A549 (cell line): ENCODE measurements around the gene MEST. TPM values are rescaled to one million over a fixed set of nuclear protein-coding genes. Genes with fewer than 3 reads are reported as not detected.

Experiments
- ATAC-seq, 2 experiments: fragments of 200-7000 bp in 1 of 2; fragments of >200 bp in 1 of 2; cut with Nextera tagmentation in 1 of 2; cut with Tn5 transposase in 1 of 2; 3 replicates each; pipeline versions ENCODE4 v1.8.0 to v1.9.1; 2018 to 2020; ENCODE audit warnings: mild to moderate bottlenecking in 1 of 2, moderate library complexity in 1 of 2
- CTCF ChIA-PET: fragments of 300-600 bp; sonication (Branson Sonifier 250); formaldehyde crosslinking; extraction: SDS; loops from one replicate; lab custom pipeline; 2021; ENCODE audit warnings: antibody characterized with exemption, inconsistent platforms; lab: Yijun Ruan, JAX
- POLR2A ChIA-PET: fragments of 350-600 bp; formaldehyde crosslinking; extraction: SDS; loops from one replicate; lab custom pipeline; 2021; ENCODE audit warnings: antibody characterized with exemption, inconsistent platforms; lab: Yijun Ruan, JAX
- DNase-seq, 2 experiments: peaks; one replicate each; pipeline versions ENCODE4 v3.0.0 to v3.0.0-alpha.2; 2011 to 2016; ENCODE audit warnings: low read depth in 1 of 2, low spot score in 1 of 2
- FAIRE-seq: peaks from 2 replicates; lab custom pipeline; 2011; peaks lifted over from hg19 to GRCh38; lab: Jason Lieb, UNC
- H3K27ac ChIP-seq, 2 experiments: fragments of >200 bp; sonication (Bioruptor Twin); formaldehyde crosslinking; 3 replicates each; pipeline ENCODE4 v1.5.1; 2016 to 2017
- H3K4me1 ChIP-seq: fragments of >200 bp; sonication (Bioruptor Twin); formaldehyde crosslinking; 3 replicates; pipeline ENCODE4 v1.6.1; 2016
- H3K4me2 ChIP-seq: fragments of >200 bp; sonication (Bioruptor Twin); formaldehyde crosslinking; 3 replicates; pipeline ENCODE4 v1.6.1; 2016
- H3K4me3 ChIP-seq: fragments of >200 bp; sonication (Bioruptor Twin); formaldehyde crosslinking; 3 replicates; pipeline ENCODE4 v1.5.1; 2016
- H3K9me3 ChIP-seq: fragments of >200 bp; sonication (Bioruptor Twin); formaldehyde crosslinking; 3 replicates; pipeline ENCODE4 v1.6.1; 2016
- ATOH8 ChIP-seq: fragments of 250-450 bp; sonication (Bioruptor Pico); IDR thresholded peaks from 2 replicates; pipeline ENCODE4 v1.5.0; 2020; ENCODE audit warnings: low read depth, mild to moderate bottlenecking, moderate library complexity
- BCL3 ChIP-seq: fragments of >200 bp; sonication (Bioruptor Twin); formaldehyde crosslinking; IDR thresholded peaks from 3 replicates; pipeline ENCODE4 v1.6.1; 2016
- BHLHE40 ChIP-seq: IDR thresholded peaks from 2 replicates; pipeline ENCODE4 v1.6.1; 2012; ENCODE audit warnings: low read depth, low read length, inconsistent platforms
- CBX8 ChIP-seq: fragments of 200-600 bp; sonication (generic); IDR thresholded peaks from 2 replicates; pipeline ENCODE4 v1.6.1; 2016
- CHD4 ChIP-seq: fragments of 200-600 bp; sonication (generic); IDR thresholded peaks from 2 replicates; pipeline ENCODE4 v1.6.1; 2016; ENCODE audit warnings: antibody characterized with exemption, mild to moderate bottlenecking, borderline replicate concordance
- CTCF ChIP-seq: fragments of >200 bp; sonication (Bioruptor Twin); formaldehyde crosslinking; IDR thresholded peaks from 3 replicates; pipeline ENCODE4 v1.5.1; 2016
- E2F6 ChIP-seq: IDR thresholded peaks from 2 replicates; pipeline ENCODE4 v1.6.1; 2012; ENCODE audit warnings: low read depth, borderline replicate concordance
- ELK1 ChIP-seq: fragments of 150-350 bp; IDR thresholded peaks from 2 replicates; pipeline ENCODE4 v1.6.1; 2014; ENCODE audit warnings: low read depth, mild to moderate bottlenecking, low read length
- FOSL2 ChIP-seq, 2 experiments: fragments of 450-650 bp in 1 of 2; fragments of >200 bp in 1 of 2; sonication (Bioruptor Twin) in 1 of 2; formaldehyde crosslinking; IDR thresholded peaks; 2 replicates each; pipeline versions ENCODE4 v1.5.0 to v1.6.1; 2016 to 2020; ENCODE audit warnings: mild to moderate bottlenecking in 1 of 2, moderate library complexity in 1 of 2
- GATA3 ChIP-seq: IDR thresholded peaks from 2 replicates; pipeline ENCODE4 v1.6.1; 2012; ENCODE audit warnings: borderline replicate concordance
- HMGXB4 ChIP-seq: fragments of 250-450 bp; sonication (Bioruptor Pico); IDR thresholded peaks from 2 replicates; pipeline ENCODE4 v1.5.0; 2021; ENCODE audit warnings: mild to moderate bottlenecking, moderate library complexity, borderline replicate concordance
- HOXB13 ChIP-seq: fragments of 250-450 bp; sonication (Bioruptor Pico); IDR thresholded peaks from 2 replicates; pipeline ENCODE4 v1.5.0; 2020; ENCODE audit warnings: low read depth, mild to moderate bottlenecking, moderate library complexity
- HOXB5 ChIP-seq: fragments of 250-450 bp; sonication (Bioruptor Pico); IDR thresholded peaks from 2 replicates; pipeline ENCODE4 v1.5.0; 2020; ENCODE audit warnings: mild to moderate bottlenecking, moderate library complexity
- JUN ChIP-seq, 2 experiments: fragments of >200 bp; sonication (Bioruptor Twin); formaldehyde crosslinking; IDR thresholded peaks; 2 replicates in 1 of 2; 3 replicates in 1 of 2; pipeline ENCODE4 v1.6.1; 2016 to 2017
- KDM1A ChIP-seq: fragments of 200-600 bp; sonication (generic); IDR thresholded peaks from 2 replicates; pipeline ENCODE4 v1.6.1; 2016; ENCODE audit warnings: low read depth, mild to moderate bottlenecking
- KDM5A ChIP-seq: fragments of 200-600 bp; sonication (generic); IDR thresholded peaks from 2 replicates; pipeline ENCODE4 v1.6.1; 2016; ENCODE audit warnings: antibody characterized with exemption, mild to moderate bottlenecking
- MAX ChIP-seq: IDR thresholded peaks from 2 replicates; pipeline ENCODE4 v1.6.1; 2012
- MAZ ChIP-seq: fragments of 150-350 bp; IDR thresholded peaks from 2 replicates; pipeline ENCODE4 v1.6.1; 2014; ENCODE audit warnings: antibody characterized with exemption, low read depth, low read length, borderline replicate concordance
- MYC ChIP-seq: IDR thresholded peaks from 2 replicates; pipeline ENCODE4 v1.6.1; 2012; ENCODE audit warnings: mild to moderate bottlenecking, inconsistent platforms, low read length, improper control_type of control experiment, borderline replicate concordance
- NPAS2 ChIP-seq: fragments of 250-450 bp; sonication (Bioruptor Pico); IDR thresholded peaks from 2 replicates; pipeline ENCODE4 v1.8.0; 2022; ENCODE audit warnings: mild to moderate bottlenecking, moderate library complexity, borderline replicate concordance
- NR3C1 ChIP-seq: fragments of >200 bp; sonication (Bioruptor Twin); formaldehyde crosslinking; IDR thresholded peaks from 3 replicates; pipeline ENCODE4 v1.6.1; 2017
- PHF8 ChIP-seq: fragments of 200-600 bp; sonication (generic); IDR thresholded peaks from 2 replicates; pipeline ENCODE4 v1.6.1; 2016; ENCODE audit warnings: low read depth, mild to moderate bottlenecking, antibody characterized with exemption, moderate library complexity, borderline replicate concordance
- RAD21 ChIP-seq, 2 experiments: fragments of >200 bp in 1 of 2; sonication (Bioruptor Twin) in 1 of 2; formaldehyde crosslinking in 1 of 2; IDR thresholded peaks in 1 of 2; conservative IDR thresholded peaks in 1 of 2; 2 replicates in 1 of 2; 3 replicates in 1 of 2; pipeline ENCODE4 v1.6.1; 2012 to 2018; ENCODE audit warnings: inconsistent platforms in 1 of 2
- RCOR1 ChIP-seq: fragments of 150-350 bp; IDR thresholded peaks from 2 replicates; pipeline ENCODE4 v1.6.1; 2014; ENCODE audit warnings: antibody characterized with exemption, low read length, low read depth
- SMC3 ChIP-seq: fragments of >200 bp; sonication (Bioruptor Twin); formaldehyde crosslinking; IDR thresholded peaks from 3 replicates; pipeline ENCODE4 v1.6.1; 2018; ENCODE audit warnings: inconsistent platforms
- WGBS: methylation state at CpG from one replicate; pipeline ENCODE4 v1.1.6; 2017; ENCODE audit errors: missing lambda C conversion rate; 5-methylcytosine and 5-hydroxymethylcytosine counted together
- polyA plus RNA-seq, 4 experiments: library from polyadenylated mRNA; depleted of rRNA in 3 of 4; stranded (reverse); fragments of >200 nt; fragmentation: RNase III in 1 of 4; extraction: RNeasy Plus Mini Kit Qiagen cat#74134 plus additional on column Dnase treatment in 1 of 4; gene quantifications; 2 replicates in 3 of 4; 3 replicates in 1 of 4; pipeline ENCODE4 v1.2.3, GENCODE V29; 2011 to 2017

The MEST gene
- polyA plus RNA-seq, 2 of the 4 experiments (the other 2 are of a cell fraction), result 31.2 to 85.1 TPM

GRCh38 chr7:130490888-130491804 is 739 bp upstream of the MEST start:
- POLR2A ChIA-PET, result no interaction called here
- FAIRE-seq (no peak), DNase-seq (no peak), ATAC-seq (peak; percentile 44 to 57; a peak in 4 of 6 replicates)
- peak overlapping the region in 1 of 2 experiments; percentile 57; a peak in 2 of 6 replicates for H3K27ac ChIP-seq
- CTCF ChIA-PET, result interaction anchor here (0.7 kb wide), 2 partner anchors 13 to 17 kb away, joined by 3 read pairs; no protein-coding TSS in a partner anchor
- 70% methylated on average over 34 of the region's 62 CpGs for WGBS
- peak overlapping the region; percentile 34 for H3K4me3 ChIP-seq
- peak overlapping the region; percentile 76 for H3K4me2 ChIP-seq
- peak; percentile 44 for TF ChIP-seq CTCF
- no peak for TF ChIP-seq ELK1
- TF ChIP-seq NR3C1, result no peak
- no peak for TF ChIP-seq CHD4
- TF ChIP-seq MAX, result peak; percentile 49
- TF ChIP-seq MAZ, result no peak
- no peak for TF ChIP-seq JUN (IDR thresholded peaks at IDR 0.05)
- TF ChIP-seq BHLHE40, result no peak
- no peak for TF ChIP-seq CBX8
- no peak for TF ChIP-seq HOXB13 (CRISPR knock-in tag)
- no peak for TF ChIP-seq RCOR1
- TF ChIP-seq KDM1A, result no peak
- peak in 1 of 2 experiments; percentile 43; a peak in 2 of 5 replicates for TF ChIP-seq RAD21 (conservative IDR thresholded peaks at IDR 0.05 in 1 of 2, IDR thresholded peaks at IDR 0.05 in 1 of 2)
- TF ChIP-seq SMC3, result no peak
- no peak for TF ChIP-seq PHF8
- no peak for TF ChIP-seq MYC
- no peak for TF ChIP-seq HOXB5 (CRISPR knock-in tag)
- no peak for TF ChIP-seq FOSL2 (IDR thresholded peaks at IDR 0.05)
- no peak for TF ChIP-seq FOSL2 (CRISPR knock-in tag; IDR thresholded peaks at IDR 0.05)
- TF ChIP-seq E2F6, result peak; percentile 69
- TF ChIP-seq GATA3, result no peak
- TF ChIP-seq BCL3, result no peak
- TF ChIP-seq ATOH8 (CRISPR knock-in tag), result no peak
- no peak for TF ChIP-seq KDM5A
- no peak for TF ChIP-seq NPAS2 (CRISPR knock-in tag)
- TF ChIP-seq HMGXB4 (CRISPR knock-in tag), result no peak
- no peaks in the 10 kb centered on the region for H3K9me3 ChIP-seq
- no peaks in the 10 kb centered on the region for H3K4me1 ChIP-seq
